Colonic mucosa (tissue), 4 donors: ENCODE data around the gene TKTL1. TPM values are rescaled to one million over a fixed set of nuclear protein-coding genes. Genes with fewer than 3 reads are reported as not detected.
"Not testable (repeated sequence)": the region's sequence is repeated elsewhere in the genome, so short reads cannot be mapped to it uniquely, and the experiment has no call there.

Experiments
- DNase-seq: peaks from one replicate; pipeline ENCODE4 v3.0.0-alpha.2; 2020
- H3K27ac ChIP-seq: fragments of 200-600 bp; one replicate; pipeline ENCODE4 v1.8.0; 2021
- H3K27me3 ChIP-seq: fragments of 200-600 bp; one replicate; pipeline ENCODE4 v1.8.0; 2021
- H3K36me3 ChIP-seq: fragments of 200-600 bp; one replicate; pipeline ENCODE4 v1.8.0; 2021
- H3K4me1 ChIP-seq: fragments of 200-600 bp; one replicate; pipeline ENCODE4 v1.8.0; 2021; ENCODE audit warnings: mild to moderate bottlenecking
- H3K4me3 ChIP-seq: fragments of 200-600 bp; one replicate; pipeline ENCODE4 v1.8.0; 2021
- H3K9ac ChIP-seq, 2 donors: one replicate each; pipeline ENCODE4 v1.7.0; 2013; ENCODE audit warnings: control low read depth in 2 of 2, low read depth in 2 of 2, low read length in 2 of 2
- H3K9me3 ChIP-seq: fragments of 200-600 bp; one replicate; pipeline ENCODE4 v1.8.0; 2021
- CTCF ChIP-seq: fragments of 200-600 bp; IDR thresholded peaks from one replicate; pipeline ENCODE4 v1.8.0; 2022; ENCODE audit warnings: antibody characterized with exemption, mild to moderate bottlenecking
- intact Hi-C: fragments of 100-400 bp; cut with DNase I; formaldehyde crosslinking; loops from one replicate; pipeline ENCODE4 v1.14.1; 2022
- total RNA-seq, 2 donors: library from RNA; stranded (reverse); fragmentation: NEBNext Ultra II Directional in 1 of 2; extraction: Animal tissue kit (Norgen Biotek cat#: 25700) in 1 of 2; gene quantifications; one replicate each; pipeline ENCODE4 v1.2.1, GENCODE V29; 2021
- donor health status: healthy.
- donor health status: DM: no; HTN: no; CAD: no.
- donor health status: DM: no; HTN: no; CAD: no.

TKTL1 gene
- total RNA-seq, 2 donors from 2014 or later, result not detected

- Histone ChIP-seq H3K4me3 (no peak overlapping the region), H3K27me3 (no peaks in the 10 kb centered on the region), H3K4me1 (no peaks in the 10 kb centered on the region), H3K9ac (no peak overlapping the region), H3K36me3 (no peaks in the 10 kb centered on the region), H3K27ac (no peak overlapping the region), H3K9me3 (no peaks in the 10 kb centered on the region)
- no peak for TF ChIP-seq CTCF
- DNase-seq, result no peak
- intact Hi-C loops, result no loop called here
Measured at GRCh38 chrX:154333837-154334271, 38.3 kb downstream of the TKTL1 start.

- TF ChIP-seq CTCF, result no peak
- intact Hi-C loops, result no loop called here
- Histone ChIP-seq H3K27ac (no peak overlapping the region), H3K9ac (no peak overlapping the region), H3K27me3 (no peaks in the 10 kb centered on the region), H3K9me3 (no peaks in the 10 kb centered on the region), H3K4me3 (no peak overlapping the region), H3K4me1 (no peaks in the 10 kb centered on the region), H3K36me3 (no peaks in the 10 kb centered on the region)
- DNase-seq, result no peak
Measured at GRCh38 chrX:154334496-154334895, 38.9 kb downstream of the TKTL1 start.

GRCh38 chrX:154341399-154342298, 46.1 kb downstream of the TKTL1 start:
- H3K9me3 ChIP-seq, H3K4me3 ChIP-seq, H3K36me3 ChIP-seq, H3K4me1 ChIP-seq, H3K9ac ChIP-seq, DNase-seq, H3K27me3 ChIP-seq, intact Hi-C loops: not testable (repeated sequence)
- peak overlapping the region; percentile 60 for H3K27ac ChIP-seq

GRCh38 chrX:154343063-154343462, 47.5 kb downstream of the TKTL1 start:
- intact Hi-C loops, H3K27ac ChIP-seq, H3K9me3 ChIP-seq, H3K4me3 ChIP-seq, H3K27me3 ChIP-seq, H3K9ac ChIP-seq, H3K4me1 ChIP-seq, H3K36me3 ChIP-seq, DNase-seq: not testable (repeated sequence)

GRCh38 chrX:154343620-154344019, 48.0 kb downstream of the TKTL1 start:
- H3K4me1 ChIP-seq, H3K9me3 ChIP-seq, H3K4me3 ChIP-seq, intact Hi-C loops, H3K27me3 ChIP-seq, DNase-seq, H3K27ac ChIP-seq, H3K36me3 ChIP-seq, H3K9ac ChIP-seq: not testable (repeated sequence)

GRCh38 chrX:154348114-154348531, 52.5 kb downstream of the TKTL1 start:
- H3K36me3 ChIP-seq, result no peaks in the 10 kb centered on the region

More at GRCh38 chrX:154348114-154348531, 52.5 kb downstream of the TKTL1 start:
- Histone ChIP-seq H3K4me1 (peaks cover 8% of the 10 kb centered on the region), H3K27me3 (no peaks in the 10 kb centered on the region), H3K27ac (no peak overlapping the region), H3K9ac (no peak overlapping the region), H3K4me3 (no peak overlapping the region), H3K9me3 (no peaks in the 10 kb centered on the region)
- no peak for TF ChIP-seq CTCF
- no peak for DNase-seq
- intact Hi-C loops, result no loop called here
